ENCODE measurements around the gene RBPJ. TPM values are rescaled to one million over a fixed set of nuclear protein-coding genes. Genes with fewer than 3 reads are reported as not detected.

RBPJ gene
- total and polyA plus RNA-seq, 2 experiments from 2014 or later = 73.7 to 74.5 TPM

GRCh38 chr4:26482508-26483462 is 162.0 kb downstream of the RBPJ start:
- Histone ChIP-seq H3K36me3 (replicated peaks; ENCODE audit: insufficient read depth, low read depth) (no peaks in the 10 kb centered on the region), H3K4me3 (no peak overlapping the region), H3K79me2 (no peaks in the 10 kb centered on the region), H3K4me2 (no peak overlapping the region), H3K9me3 (ENCODE audit: low read depth) (no peaks in the 10 kb centered on the region), H3K27me3 (no peaks in the 10 kb centered on the region), H3K27ac (peak overlapping the region; percentile 22), H2AFZ (no peak overlapping the region), H3K4me1 (ENCODE audit: insufficient read depth) (peaks cover 6% of the 10 kb centered on the region), H4K20me1 (ENCODE audit: insufficient read depth, poor library complexity, severe bottlenecking) (no peaks in the 10 kb centered on the region), H3K9me2 (replicated peaks; ENCODE audit: insufficient read depth) (no peaks in the 10 kb centered on the region)
- DNase-seq (ENCODE audit: low spot score) = no peak
- WGBS (ENCODE audit: low lambda C conversion rate, missing lambda C conversion rate) = 54% methylated on average over 3 of the region's 3 CpGs
- TF ChIP-seq EZH2 (IDR thresholded peaks at IDR 0.05; ENCODE audit: borderline replicate concordance) (no peak), EZH2phosphoT487 (IDR thresholded peaks at IDR 0.05; ENCODE audit: low read depth, severe bottlenecking, unreplicated experiment) (no peak), CTCF (IDR thresholded peaks at IDR 0.05; ENCODE audit: poor library complexity) (no peak)

GRCh38 chr4:26484032-26484515 is 163.3 kb downstream of the RBPJ start:
- Histone ChIP-seq H3K27ac (no peak overlapping the region), H4K20me1 (ENCODE audit: insufficient read depth, poor library complexity, severe bottlenecking) (no peaks in the 10 kb centered on the region), H3K4me3 (no peak overlapping the region), H3K79me2 (no peaks in the 10 kb centered on the region), H3K4me1 (ENCODE audit: insufficient read depth) (peaks cover 6% of the 10 kb centered on the region), H3K27me3 (no peaks in the 10 kb centered on the region), H3K36me3 (replicated peaks; ENCODE audit: insufficient read depth, low read depth) (no peaks in the 10 kb centered on the region), H2AFZ (no peak overlapping the region), H3K4me2 (no peak overlapping the region), H3K9me2 (replicated peaks; ENCODE audit: insufficient read depth) (no peaks in the 10 kb centered on the region), H3K9me3 (ENCODE audit: low read depth) (no peaks in the 10 kb centered on the region)
- TF ChIP-seq EZH2phosphoT487 (IDR thresholded peaks at IDR 0.05; ENCODE audit: low read depth, severe bottlenecking, unreplicated experiment) (no peak), EZH2 (IDR thresholded peaks at IDR 0.05; ENCODE audit: borderline replicate concordance) (no peak), CTCF (IDR thresholded peaks at IDR 0.05; ENCODE audit: poor library complexity) (no peak)
- 12% methylated on average over 2 of the region's 2 CpGs for WGBS (ENCODE audit: low lambda C conversion rate, missing lambda C conversion rate)
- peak; percentile 29 for DNase-seq (ENCODE audit: low spot score)

- WGBS (ENCODE audit: low lambda C conversion rate, missing lambda C conversion rate) = 53% methylated on average over 5 of the region's 5 CpGs
- no peak overlapping the region for H3K4me3 ChIP-seq
- no peak overlapping the region for H3K4me2 ChIP-seq
These were observed 163.7 kb downstream of the RBPJ start for GRCh38 chr4:26484516-26484915.

More at GRCh38 chr4:26484516-26484915, 163.7 kb downstream of the RBPJ start:
- H2AFZ ChIP-seq = no peak overlapping the region
- no peaks in the 10 kb centered on the region for H3K36me3 ChIP-seq (replicated peaks; ENCODE audit: insufficient read depth, low read depth)
- no peaks in the 10 kb centered on the region for H3K9me2 ChIP-seq (replicated peaks; ENCODE audit: insufficient read depth)
- no peak overlapping the region for H3K27ac ChIP-seq
- H4K20me1 ChIP-seq (ENCODE audit: insufficient read depth, poor library complexity, severe bottlenecking) = no peaks in the 10 kb centered on the region
- no peak for DNase-seq (ENCODE audit: low spot score)
- peaks cover 6% of the 10 kb centered on the region for H3K4me1 ChIP-seq (ENCODE audit: insufficient read depth)
- H3K79me2 ChIP-seq = no peaks in the 10 kb centered on the region
- H3K27me3 ChIP-seq = peaks cover 3% of the 10 kb centered on the region
- TF ChIP-seq EZH2 (IDR thresholded peaks at IDR 0.05; ENCODE audit: borderline replicate concordance) = no peak
- no peaks in the 10 kb centered on the region for H3K9me3 ChIP-seq (ENCODE audit: low read depth)

Other genes starting within 250 kb of the RBPJ start
- 0.77 TPM in 1 of 2 replicates, not detected in the other for gene CCKAR, start 169.5 kb downstream of the RBPJ start, total RNA-seq
- gene CCKAR, start 169.5 kb downstream of the RBPJ start, polyA plus RNA-seq = not detected in 2 replicates